ENCODE results near the gene ZNF107. TPM values are rescaled to one million over a fixed set of nuclear protein-coding genes. Genes with fewer than 3 reads are reported as not detected.

Gene ZNF107
- total RNA-seq, 1 donor from 2014 or later = 1.1 TPM

DNA sequence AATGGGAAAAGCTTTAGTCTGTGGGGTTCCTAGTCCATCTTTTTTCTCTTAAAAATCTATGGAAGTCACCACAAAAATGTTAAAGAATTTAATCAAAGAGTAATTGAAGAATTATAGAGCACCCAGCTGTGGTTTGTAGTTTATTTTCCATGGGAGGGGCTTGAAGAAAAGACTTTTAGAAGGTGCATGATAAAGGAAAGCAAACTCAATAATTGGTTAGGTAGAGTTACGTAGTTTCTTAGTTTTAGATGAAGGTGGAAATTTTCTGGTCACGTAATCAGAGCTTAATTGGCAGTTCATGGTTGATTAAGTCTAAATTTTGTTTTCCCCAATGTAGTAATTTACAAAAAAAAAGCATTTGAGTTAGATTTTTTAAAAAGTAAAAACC is 724 bp downstream of the ZNF107 start:
- Histone ChIP-seq H3K27me3 (ENCODE audit: control insufficient read depth, insufficient read depth, low read length) (no peaks in the 10 kb centered on the region), H3K4me3 (ENCODE audit: low read depth, low read length) (peak overlapping the region; percentile 87), H3K36me3 (ENCODE audit: control insufficient read depth, insufficient read depth, low read length) (no peaks in the 10 kb centered on the region)
- TF ChIP-seq, protein P1, sequence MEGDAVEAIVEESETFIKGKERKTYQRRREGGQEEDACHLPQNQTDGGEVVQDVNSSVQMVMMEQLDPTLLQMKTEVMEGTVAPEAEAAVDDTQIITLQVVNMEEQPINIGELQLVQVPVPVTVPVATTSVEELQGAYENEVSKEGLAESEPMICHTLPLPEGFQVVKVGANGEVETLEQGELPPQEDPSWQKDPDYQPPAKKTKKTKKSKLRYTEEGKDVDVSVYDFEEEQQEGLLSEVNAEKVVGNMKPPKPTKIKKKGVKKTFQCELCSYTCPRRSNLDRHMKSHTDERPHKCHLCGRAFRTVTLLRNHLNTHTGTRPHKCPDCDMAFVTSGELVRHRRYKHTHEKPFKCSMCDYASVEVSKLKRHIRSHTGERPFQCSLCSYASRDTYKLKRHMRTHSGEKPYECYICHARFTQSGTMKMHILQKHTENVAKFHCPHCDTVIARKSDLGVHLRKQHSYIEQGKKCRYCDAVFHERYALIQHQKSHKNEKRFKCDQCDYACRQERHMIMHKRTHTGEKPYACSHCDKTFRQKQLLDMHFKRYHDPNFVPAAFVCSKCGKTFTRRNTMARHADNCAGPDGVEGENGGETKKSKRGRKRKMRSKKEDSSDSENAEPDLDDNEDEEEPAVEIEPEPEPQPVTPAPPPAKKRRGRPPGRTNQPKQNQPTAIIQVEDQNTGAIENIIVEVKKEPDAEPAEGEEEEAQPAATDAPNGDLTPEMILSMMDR (IDR thresholded peaks at IDR 0.05; ENCODE audit: insufficient read depth, low read length, severe bottlenecking) = no peak
- no peak for DNase-seq (ENCODE audit: low read depth)
- no peak for FAIRE-seq

DNA sequence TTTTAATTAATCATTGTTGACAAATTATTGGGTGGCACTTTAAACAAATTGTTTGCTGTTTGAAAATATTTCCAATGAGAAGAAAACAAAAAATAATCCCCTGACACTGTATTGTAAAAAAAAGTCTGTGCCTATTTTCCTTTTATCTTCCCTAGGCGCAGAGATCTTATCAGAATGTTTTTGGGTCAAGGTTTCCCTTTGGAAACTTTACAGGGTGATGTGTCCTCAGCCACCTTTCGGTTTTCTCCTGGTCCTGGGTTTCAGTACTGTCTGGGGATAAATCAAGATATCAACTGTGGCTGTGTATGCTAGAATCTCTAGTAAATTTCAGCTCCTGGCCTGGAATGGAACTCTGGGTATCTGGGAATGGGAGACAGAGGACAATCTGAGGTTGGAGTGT is 1.4 kb downstream of the ZNF107 start:
- H3K36me3 ChIP-seq (ENCODE audit: control insufficient read depth, insufficient read depth, low read length) = no peaks in the 10 kb centered on the region
- H3K4me3 ChIP-seq (ENCODE audit: low read depth, low read length) = no peak overlapping the region
- DNase-seq (ENCODE audit: low read depth) (no peak), FAIRE-seq (no peak)
- H3K27me3 ChIP-seq (ENCODE audit: control insufficient read depth, insufficient read depth, low read length) = no peaks in the 10 kb centered on the region
- TF ChIP-seq, protein P1 (IDR thresholded peaks at IDR 0.05; ENCODE audit: insufficient read depth, low read length, severe bottlenecking) = no peak

DNA sequence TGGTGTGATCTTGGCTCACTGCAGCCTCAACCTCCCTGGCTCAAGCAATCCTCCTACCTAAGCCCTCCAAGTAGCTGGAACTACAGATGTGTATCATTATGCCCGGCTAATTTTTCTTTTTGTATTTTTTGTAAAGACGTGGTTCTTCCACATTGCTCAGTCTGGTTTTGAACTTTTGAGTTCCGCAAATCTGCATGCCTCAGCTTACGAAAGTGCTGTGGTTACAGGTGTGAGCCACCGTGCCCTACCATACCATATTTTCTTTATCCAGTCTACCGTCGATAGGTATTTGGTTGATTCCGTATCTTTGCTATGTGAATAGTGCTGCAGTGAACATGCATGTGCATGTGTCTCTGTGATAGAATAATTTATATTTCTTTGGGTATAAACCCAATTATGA is 6.5 kb downstream of the ZNF107 start:
- FAIRE-seq (no peak), DNase-seq (ENCODE audit: low read depth) (no peak)
- H3K4me3 ChIP-seq (ENCODE audit: low read depth, low read length) = no peak overlapping the region

DNA sequence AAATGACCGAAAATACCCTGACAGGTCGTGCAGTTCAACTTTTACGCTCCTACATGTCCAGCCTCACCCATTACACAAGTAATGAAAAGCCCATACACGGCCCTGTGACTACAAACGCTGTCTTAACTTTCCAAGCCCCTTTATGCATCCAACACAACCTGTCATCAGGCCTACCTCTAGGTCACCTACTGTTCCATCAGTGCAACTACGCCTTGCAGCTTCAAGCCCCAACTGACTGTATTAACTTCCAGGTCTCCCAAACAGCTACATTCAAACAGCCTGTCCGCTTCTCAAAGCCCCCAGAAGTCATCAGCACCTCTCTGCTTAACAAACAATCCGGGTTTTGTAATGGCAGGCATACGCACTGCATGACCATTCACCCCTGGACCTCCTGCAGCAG is 19.2 kb downstream of the ZNF107 start:
- no peak for DNase-seq (ENCODE audit: low read depth)
- H3K36me3 ChIP-seq (ENCODE audit: control insufficient read depth, insufficient read depth, low read length) = peaks cover 1% of the 10 kb centered on the region
- no peaks in the 10 kb centered on the region for H3K27me3 ChIP-seq (ENCODE audit: control insufficient read depth, insufficient read depth, low read length)
- H3K4me3 ChIP-seq (ENCODE audit: low read depth, low read length) = no peak overlapping the region
- FAIRE-seq = peak; percentile 60
- TF ChIP-seq, protein P1 (IDR thresholded peaks at IDR 0.05; ENCODE audit: insufficient read depth, low read length, severe bottlenecking) = no peak

More for the DNA sequence above, 6.5 kb downstream of the ZNF107 start:
- TF ChIP-seq, protein P1 (IDR thresholded peaks at IDR 0.05; ENCODE audit: insufficient read depth, low read length, severe bottlenecking) = no peak
- H3K27me3 ChIP-seq (ENCODE audit: control insufficient read depth, insufficient read depth, low read length) = no peaks in the 10 kb centered on the region
- H3K36me3 ChIP-seq (ENCODE audit: control insufficient read depth, insufficient read depth, low read length) = no peaks in the 10 kb centered on the region

DNA sequence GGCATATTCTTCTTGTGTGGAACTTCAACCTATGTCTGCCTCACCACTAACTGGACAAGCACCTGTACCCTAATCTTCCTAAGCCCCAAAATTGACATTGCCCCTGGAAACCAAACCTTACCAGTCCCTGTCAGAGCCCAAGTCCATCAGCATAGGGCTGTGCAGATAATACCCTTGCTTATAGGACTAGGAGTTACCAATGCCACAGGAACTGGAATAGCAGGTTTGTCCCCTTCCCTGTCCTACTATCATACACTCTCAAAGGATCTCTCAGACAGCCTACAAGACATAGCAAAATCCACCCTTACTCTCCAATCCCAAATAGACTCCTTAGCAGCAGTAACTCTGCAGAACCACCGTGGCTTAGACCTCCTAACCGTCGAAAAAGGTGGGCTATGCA is 19.8 kb downstream of the ZNF107 start:
- peak; percentile 52 for DNase-seq (ENCODE audit: low read depth)
- TF ChIP-seq, protein P1 (IDR thresholded peaks at IDR 0.05; ENCODE audit: insufficient read depth, low read length, severe bottlenecking) = no peak
- Histone ChIP-seq H3K36me3 (ENCODE audit: control insufficient read depth, insufficient read depth, low read length) (peaks cover 1% of the 10 kb centered on the region), H3K4me3 (ENCODE audit: low read depth, low read length) (no peak overlapping the region), H3K27me3 (ENCODE audit: control insufficient read depth, insufficient read depth, low read length) (no peaks in the 10 kb centered on the region)
- FAIRE-seq = no peak

DNA sequence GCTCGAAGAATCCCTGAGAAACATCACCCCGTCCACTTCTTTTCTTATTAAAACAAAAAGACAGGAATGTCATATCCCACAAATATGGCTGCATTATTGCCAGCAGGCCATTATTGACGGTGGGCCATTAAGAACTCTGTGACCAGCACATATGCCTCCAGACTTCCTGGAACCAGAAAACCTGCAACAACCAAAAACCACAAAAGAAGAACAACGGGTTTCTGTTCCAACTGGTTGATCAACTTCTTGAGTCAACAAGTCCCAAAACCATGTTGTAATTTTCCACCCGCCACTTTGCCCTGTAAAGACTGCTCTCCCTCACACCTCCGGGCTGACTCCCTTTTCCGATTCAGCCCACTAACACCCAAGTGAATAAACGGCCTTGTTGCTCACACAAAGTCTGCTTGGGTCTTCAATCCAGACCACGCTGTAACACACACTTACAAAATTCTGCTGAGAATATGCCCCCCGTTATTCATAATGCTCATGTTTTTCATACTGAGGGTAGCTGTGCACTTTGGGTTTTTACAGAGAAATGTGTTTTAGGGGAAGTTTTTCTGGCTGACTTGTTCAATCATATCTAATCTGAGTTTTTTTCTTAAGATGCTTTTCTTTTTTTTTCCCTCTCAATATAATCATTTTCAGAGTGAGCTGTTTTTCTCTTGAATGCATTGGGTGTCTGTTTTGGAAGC is 20.7 kb downstream of the ZNF107 start:
- FAIRE-seq = no peak
- Histone ChIP-seq H3K4me3 (ENCODE audit: low read depth, low read length) (no peak overlapping the region), H3K27me3 (ENCODE audit: control insufficient read depth, insufficient read depth, low read length) (no peaks in the 10 kb centered on the region), H3K36me3 (ENCODE audit: control insufficient read depth, insufficient read depth, low read length) (peaks cover 1% of the 10 kb centered on the region)
- TF ChIP-seq, protein P1 (IDR thresholded peaks at IDR 0.05; ENCODE audit: insufficient read depth, low read length, severe bottlenecking) = no peak
- DNase-seq (ENCODE audit: low read depth) = peak; percentile 79
